HepG2 (cell line): Measurements from ENCODE around the gene PGPEP1. TPM values are rescaled to one million over a fixed set of nuclear protein-coding genes. Genes with fewer than 3 reads are reported as not detected.
A peak's percentile ranks its signal among the peaks of the same experiment; 100 is the strongest.

Experiments used
- AGO2 ChIP-seq: fragments of 200-400 bp; formaldehyde crosslinking; optimal IDR thresholded peaks from 2 replicates; pipeline ENCODE3; 2017; ENCODE audit warnings: mild to moderate bottlenecking, low read depth, low read length, moderate library complexity
- CHD2 ChIP-seq: IDR thresholded peaks from 2 replicates; pipeline ENCODE4 v1.6.1; 2011; ENCODE audit warnings: low read depth, low read length, improper control_type of control experiment
- FOSL2 ChIP-seq: sonication (generic); formaldehyde crosslinking; IDR thresholded peaks from 2 replicates; pipeline ENCODE4 v1.4.0; 2020; ENCODE audit warnings: missing genetic modification reagents
- HDAC6 ChIP-seq: fragments of 200-600 bp; sonication (generic); IDR thresholded peaks from 2 replicates; pipeline ENCODE4 v1.7.0; 2017; ENCODE audit warnings: mild to moderate bottlenecking, antibody characterized with exemption, low read length, low read depth
- JARID2 ChIP-seq: sonication (generic); formaldehyde crosslinking; IDR thresholded peaks from 2 replicates; pipeline ENCODE4 v1.8.1; 2023; ENCODE audit warnings: missing genetic modification reagents, inconsistent platforms; ENCODE audit not compliant: insufficient replicate concordance
- SMC3 ChIP-seq: IDR thresholded peaks from 2 replicates; pipeline ENCODE4 v1.6.1; 2011; ENCODE audit warnings: low read length, improper control_type of control experiment
- ZFY ChIP-seq: sonication (generic); formaldehyde crosslinking; IDR thresholded peaks from 2 replicates; pipeline ENCODE4 v1.4.0; 2020; ENCODE audit warnings: missing genetic modification reagents
- ZFYVE20 ChIP-seq: sonication (generic); formaldehyde crosslinking; IDR thresholded peaks from 2 replicates; pipeline ENCODE4 v1.8.0; 2023; ENCODE audit warnings: low read depth, mild to moderate bottlenecking, moderate library complexity, missing genetic modification reagents, borderline replicate concordance
- ZNF143 ChIP-seq: sonication (generic); formaldehyde crosslinking; IDR thresholded peaks from 2 replicates; pipeline ENCODE4 v1.4.0; 2020; ENCODE audit warnings: missing genetic modification reagents
- ZNF564 ChIP-seq: sonication (generic); formaldehyde crosslinking; IDR thresholded peaks from 2 replicates; pipeline ENCODE4 v1.8.1; 2023; ENCODE audit warnings: mild to moderate bottlenecking, missing genetic modification reagents
- ZNF83 ChIP-seq: sonication (generic); formaldehyde crosslinking; IDR thresholded peaks from 2 replicates; pipeline ENCODE4 v1.4.0; 2020; ENCODE audit warnings: missing genetic modification reagents, mild to moderate bottlenecking, borderline replicate concordance
- polyA plus RNA-seq, 8 experiments: library from polyadenylated mRNA; depleted of rRNA in 3 of 8; stranded (reverse) in 7 of 8; unstranded in 1 of 8; fragments of >200 nt; fragmentation: Illumina TruSeq in 4 of 8; extraction: Trizol in 4 of 8; gene quantifications; 2 replicates each; pipeline versions ENCODE4 v1.2.1 to v1.2.3, GENCODE V29; 2011 to 2016; ENCODE audit warnings: low read depth in 4 of 8, missing spikeins in 1 of 8, mixed read lengths in 1 of 8; ENCODE audit not compliant: insufficient read depth in 1 of 8
- total RNA-seq, 5 experiments: library from RNA; depleted of rRNA; stranded (reverse); fragments of >200 nt; fragmentation: Illumina TruSeq; extraction: Trizol; gene quantifications; 2 replicates each; pipeline ENCODE4 v1.2.3, GENCODE V29; 2016; ENCODE audit warnings: low read depth in 1 of 5
- TF ChIP-seq, protein P1 (sequence below): sonication (generic); formaldehyde crosslinking; IDR thresholded peaks from 2 replicates; pipeline ENCODE4 v1.5.0; 2020; ENCODE audit warnings: mild to moderate bottlenecking, missing genetic modification reagents, borderline replicate concordance
- TF ChIP-seq, protein P2 (sequence below): sonication (generic); formaldehyde crosslinking; IDR thresholded peaks from 2 replicates; pipeline ENCODE4 v1.4.0; 2020; ENCODE audit warnings: missing genetic modification reagents, borderline replicate concordance
- TF ChIP-seq, protein P3 (sequence below): IDR thresholded peaks from 2 replicates; pipeline ENCODE4 v1.6.1; 2016; ENCODE audit warnings: low read depth, control low read depth
- TF ChIP-seq, protein P4 (sequence below): sonication (generic); formaldehyde crosslinking; IDR thresholded peaks from 2 replicates; pipeline ENCODE4; 2020; ENCODE audit warnings: missing genetic modification reagents, mild to moderate bottlenecking, borderline replicate concordance

PGPEP1 gene
- total and polyA plus RNA-seq, 2 of the 13 experiments (the other 11 are each of a cell fraction or from before 2014, with no cell fraction given) = 53.1 to 56.6 TPM

DNA sequence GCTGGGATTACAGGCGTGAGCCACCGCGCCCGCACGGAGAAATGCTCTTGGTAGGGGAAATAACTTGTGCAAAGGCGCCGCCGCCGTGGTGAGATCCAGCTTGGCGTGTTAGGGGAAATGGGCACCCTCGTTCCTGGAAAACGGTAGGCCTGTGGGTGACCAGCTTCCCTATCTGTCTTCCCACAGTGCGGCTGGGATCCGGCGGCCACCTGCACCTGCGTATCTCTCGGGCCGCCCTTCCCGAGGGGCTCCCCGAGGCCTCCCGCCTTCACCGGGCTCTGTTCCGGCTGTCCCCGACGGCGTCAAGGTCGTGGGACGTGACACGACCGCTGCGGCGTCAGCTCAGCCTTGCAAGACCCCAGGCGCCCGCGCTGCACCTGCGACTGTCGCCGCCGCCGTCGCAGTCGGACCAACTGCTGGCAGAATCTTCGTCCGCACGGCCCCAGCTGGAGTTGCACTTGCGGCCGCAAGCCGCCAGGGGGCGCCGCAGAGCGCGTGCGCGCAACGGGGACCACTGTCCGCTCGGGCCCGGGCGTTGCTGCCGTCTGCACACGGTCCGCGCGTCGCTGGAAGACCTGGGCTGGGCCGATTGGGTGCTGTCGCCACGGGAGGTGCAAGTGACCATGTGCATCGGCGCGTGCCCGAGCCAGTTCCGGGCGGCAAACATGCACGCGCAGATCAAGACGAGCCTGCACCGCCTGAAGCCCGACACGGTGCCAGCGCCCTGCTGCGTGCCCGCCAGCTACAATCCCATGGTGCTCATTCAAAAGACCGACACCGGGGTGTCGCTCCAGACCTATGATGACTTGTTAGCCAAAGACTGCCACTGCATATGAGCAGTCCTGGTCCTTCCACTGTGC is 47.9 kb downstream of the PGPEP1 start (continued):
- no peak for TF ChIP-seq JARID2 (CRISPR knock-in tag)
- TF ChIP-seq HDAC6 = no peak
- TF ChIP-seq, protein P1, sequence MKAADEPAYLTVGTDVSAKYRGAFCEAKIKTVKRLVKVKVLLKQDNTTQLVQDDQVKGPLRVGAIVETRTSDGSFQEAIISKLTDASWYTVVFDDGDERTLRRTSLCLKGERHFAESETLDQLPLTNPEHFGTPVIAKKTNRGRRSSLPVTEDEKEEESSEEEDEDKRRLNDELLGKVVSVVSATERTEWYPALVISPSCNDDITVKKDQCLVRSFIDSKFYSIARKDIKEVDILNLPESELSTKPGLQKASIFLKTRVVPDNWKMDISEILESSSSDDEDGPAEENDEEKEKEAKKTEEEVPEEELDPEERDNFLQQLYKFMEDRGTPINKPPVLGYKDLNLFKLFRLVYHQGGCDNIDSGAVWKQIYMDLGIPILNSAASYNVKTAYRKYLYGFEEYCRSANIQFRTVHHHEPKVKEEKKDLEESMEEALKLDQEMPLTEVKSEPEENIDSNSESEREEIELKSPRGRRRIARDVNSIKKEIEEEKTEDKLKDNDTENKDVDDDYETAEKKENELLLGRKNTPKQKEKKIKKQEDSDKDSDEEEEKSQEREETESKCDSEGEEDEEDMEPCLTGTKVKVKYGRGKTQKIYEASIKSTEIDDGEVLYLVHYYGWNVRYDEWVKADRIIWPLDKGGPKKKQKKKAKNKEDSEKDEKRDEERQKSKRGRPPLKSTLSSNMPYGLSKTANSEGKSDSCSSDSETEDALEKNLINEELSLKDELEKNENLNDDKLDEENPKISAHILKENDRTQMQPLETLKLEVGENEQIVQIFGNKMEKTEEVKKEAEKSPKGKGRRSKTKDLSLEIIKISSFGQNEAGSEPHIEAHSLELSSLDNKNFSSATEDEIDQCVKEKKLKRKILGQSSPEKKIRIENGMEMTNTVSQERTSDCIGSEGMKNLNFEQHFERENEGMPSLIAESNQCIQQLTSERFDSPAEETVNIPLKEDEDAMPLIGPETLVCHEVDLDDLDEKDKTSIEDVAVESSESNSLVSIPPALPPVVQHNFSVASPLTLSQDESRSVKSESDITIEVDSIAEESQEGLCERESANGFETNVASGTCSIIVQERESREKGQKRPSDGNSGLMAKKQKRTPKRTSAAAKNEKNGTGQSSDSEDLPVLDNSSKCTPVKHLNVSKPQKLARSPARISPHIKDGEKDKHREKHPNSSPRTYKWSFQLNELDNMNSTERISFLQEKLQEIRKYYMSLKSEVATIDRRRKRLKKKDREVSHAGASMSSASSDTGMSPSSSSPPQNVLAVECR (CRISPR knock-in tag) = peak; percentile 69; the same call in 1 of the 2 replicates
- no peak; the same call in 1 of the 2 replicates for TF ChIP-seq SMC3
- TF ChIP-seq ZNF143 (CRISPR knock-in tag) = 0 out of 2 replicates have a peak, but pooled peaks have one; percentile 22
- TF ChIP-seq ZNF564 (CRISPR knock-in tag) = 0 out of 2 replicates have a peak, but pooled peaks have one; percentile 61
- TF ChIP-seq, protein P2, sequence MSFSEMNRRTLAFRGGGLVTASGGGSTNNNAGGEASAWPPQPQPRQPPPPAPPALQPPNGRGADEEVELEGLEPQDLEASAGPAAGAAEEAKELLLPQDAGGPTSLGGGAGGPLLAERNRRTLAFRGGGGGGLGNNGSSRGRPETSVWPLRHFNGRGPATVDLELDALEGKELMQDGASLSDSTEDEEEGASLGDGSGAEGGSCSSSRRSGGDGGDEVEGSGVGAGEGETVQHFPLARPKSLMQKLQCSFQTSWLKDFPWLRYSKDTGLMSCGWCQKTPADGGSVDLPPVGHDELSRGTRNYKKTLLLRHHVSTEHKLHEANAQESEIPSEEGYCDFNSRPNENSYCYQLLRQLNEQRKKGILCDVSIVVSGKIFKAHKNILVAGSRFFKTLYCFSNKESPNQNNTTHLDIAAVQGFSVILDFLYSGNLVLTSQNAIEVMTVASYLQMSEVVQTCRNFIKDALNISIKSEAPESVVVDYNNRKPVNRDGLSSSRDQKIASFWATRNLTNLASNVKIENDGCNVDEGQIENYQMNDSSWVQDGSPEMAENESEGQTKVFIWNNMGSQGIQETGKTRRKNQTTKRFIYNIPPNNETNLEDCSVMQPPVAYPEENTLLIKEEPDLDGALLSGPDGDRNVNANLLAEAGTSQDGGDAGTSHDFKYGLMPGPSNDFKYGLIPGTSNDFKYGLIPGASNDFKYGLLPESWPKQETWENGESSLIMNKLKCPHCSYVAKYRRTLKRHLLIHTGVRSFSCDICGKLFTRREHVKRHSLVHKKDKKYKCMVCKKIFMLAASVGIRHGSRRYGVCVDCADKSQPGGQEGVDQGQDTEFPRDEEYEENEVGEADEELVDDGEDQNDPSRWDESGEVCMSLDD (CRISPR knock-in tag) = peak; percentile 86; the same call in 1 of the 2 replicates
- TF ChIP-seq FOSL2 = peak; percentile 47; the same call in 1 of the 2 replicates
- TF ChIP-seq CHD2 = no peak
- TF ChIP-seq ZFYVE20 (CRISPR knock-in tag) = 0 out of 2 replicates have a peak, but pooled peaks have one; percentile 50
- peak; percentile 73 for TF ChIP-seq ZFY (CRISPR knock-in tag)
- TF ChIP-seq, protein P3, sequence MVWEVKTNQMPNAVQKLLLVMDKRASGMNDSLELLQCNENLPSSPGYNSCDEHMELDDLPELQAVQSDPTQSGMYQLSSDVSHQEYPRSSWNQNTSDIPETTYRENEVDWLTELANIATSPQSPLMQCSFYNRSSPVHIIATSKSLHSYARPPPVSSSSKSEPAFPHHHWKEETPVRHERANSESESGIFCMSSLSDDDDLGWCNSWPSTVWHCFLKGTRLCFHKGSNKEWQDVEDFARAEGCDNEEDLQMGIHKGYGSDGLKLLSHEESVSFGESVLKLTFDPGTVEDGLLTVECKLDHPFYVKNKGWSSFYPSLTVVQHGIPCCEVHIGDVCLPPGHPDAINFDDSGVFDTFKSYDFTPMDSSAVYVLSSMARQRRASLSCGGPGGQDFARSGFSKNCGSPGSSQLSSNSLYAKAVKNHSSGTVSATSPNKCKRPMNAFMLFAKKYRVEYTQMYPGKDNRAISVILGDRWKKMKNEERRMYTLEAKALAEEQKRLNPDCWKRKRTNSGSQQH (CRISPR knock-in tag) = no peak; the same call in 1 of the 2 replicates
- TF ChIP-seq ZNF83 (CRISPR knock-in tag) = no peak
- TF ChIP-seq, protein P4, sequence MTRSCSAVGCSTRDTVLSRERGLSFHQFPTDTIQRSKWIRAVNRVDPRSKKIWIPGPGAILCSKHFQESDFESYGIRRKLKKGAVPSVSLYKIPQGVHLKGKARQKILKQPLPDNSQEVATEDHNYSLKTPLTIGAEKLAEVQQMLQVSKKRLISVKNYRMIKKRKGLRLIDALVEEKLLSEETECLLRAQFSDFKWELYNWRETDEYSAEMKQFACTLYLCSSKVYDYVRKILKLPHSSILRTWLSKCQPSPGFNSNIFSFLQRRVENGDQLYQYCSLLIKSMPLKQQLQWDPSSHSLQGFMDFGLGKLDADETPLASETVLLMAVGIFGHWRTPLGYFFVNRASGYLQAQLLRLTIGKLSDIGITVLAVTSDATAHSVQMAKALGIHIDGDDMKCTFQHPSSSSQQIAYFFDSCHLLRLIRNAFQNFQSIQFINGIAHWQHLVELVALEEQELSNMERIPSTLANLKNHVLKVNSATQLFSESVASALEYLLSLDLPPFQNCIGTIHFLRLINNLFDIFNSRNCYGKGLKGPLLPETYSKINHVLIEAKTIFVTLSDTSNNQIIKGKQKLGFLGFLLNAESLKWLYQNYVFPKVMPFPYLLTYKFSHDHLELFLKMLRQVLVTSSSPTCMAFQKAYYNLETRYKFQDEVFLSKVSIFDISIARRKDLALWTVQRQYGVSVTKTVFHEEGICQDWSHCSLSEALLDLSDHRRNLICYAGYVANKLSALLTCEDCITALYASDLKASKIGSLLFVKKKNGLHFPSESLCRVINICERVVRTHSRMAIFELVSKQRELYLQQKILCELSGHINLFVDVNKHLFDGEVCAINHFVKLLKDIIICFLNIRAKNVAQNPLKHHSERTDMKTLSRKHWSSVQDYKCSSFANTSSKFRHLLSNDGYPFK (CRISPR knock-in tag) = peak; percentile 59; the same call in 1 of the 2 replicates
- peak; percentile 99 for TF ChIP-seq AGO2
